HG03378 (cell line): ENCODE measurements around the gene VRK1.
A peak's percentile ranks its signal among the peaks of the same experiment; 100 is the strongest.
"Not testable (repeated sequence)": the region's sequence is repeated elsewhere in the genome, so short reads cannot be mapped to it uniquely, and the experiment has no call there.

ENCODE experiments used
- ATAC-seq: cut with Tn5 transposase; IDR thresholded peaks from one replicate; pipeline ENCODE4 v1.9.1; 2021; ENCODE audit warnings: mild to moderate bottlenecking, moderate library complexity; ENCODE audit not compliant: unreplicated experiment

VRK1 gene

DNA sequence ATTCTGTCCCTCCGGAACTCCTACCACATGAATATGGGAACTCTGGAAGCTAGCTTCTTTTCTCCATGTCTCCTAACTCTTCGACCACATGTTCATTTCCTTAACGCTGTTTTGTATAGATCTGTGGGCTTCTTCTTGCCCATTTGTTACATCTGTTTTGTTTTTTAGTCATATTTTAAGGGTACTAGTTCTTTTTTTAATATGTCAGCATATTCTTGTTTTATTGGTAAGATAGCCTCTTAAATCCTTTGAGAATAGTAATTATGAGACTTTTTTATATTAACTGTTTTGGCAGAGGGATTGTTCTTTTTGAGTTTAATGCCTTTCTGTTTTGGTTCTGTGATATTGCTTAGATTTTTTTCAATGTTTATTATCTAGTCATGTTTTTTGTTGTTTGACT lies 70.5 kb downstream of the VRK1 start:
- no peak for ATAC-seq

DNA sequence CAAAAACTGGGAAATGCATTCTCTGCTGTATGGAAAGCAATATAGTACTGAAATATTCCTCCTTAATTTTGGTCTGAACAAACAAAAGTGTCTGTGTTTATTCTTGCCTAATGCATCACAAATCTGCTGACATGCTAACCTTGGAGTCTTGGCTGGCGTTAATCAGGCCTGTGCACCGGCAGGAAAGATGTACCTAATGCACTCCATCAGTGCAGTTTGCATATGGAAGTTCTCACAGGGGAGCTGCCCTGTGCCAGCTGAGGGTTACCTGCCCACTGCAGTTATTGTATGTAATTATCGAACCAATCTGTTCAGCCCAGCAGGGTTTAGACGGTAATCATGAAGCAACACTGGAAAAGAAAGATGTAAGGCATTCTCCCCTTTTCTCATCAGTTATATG lies 76.9 kb downstream of the VRK1 start:
- ATAC-seq = no peak

DNA sequence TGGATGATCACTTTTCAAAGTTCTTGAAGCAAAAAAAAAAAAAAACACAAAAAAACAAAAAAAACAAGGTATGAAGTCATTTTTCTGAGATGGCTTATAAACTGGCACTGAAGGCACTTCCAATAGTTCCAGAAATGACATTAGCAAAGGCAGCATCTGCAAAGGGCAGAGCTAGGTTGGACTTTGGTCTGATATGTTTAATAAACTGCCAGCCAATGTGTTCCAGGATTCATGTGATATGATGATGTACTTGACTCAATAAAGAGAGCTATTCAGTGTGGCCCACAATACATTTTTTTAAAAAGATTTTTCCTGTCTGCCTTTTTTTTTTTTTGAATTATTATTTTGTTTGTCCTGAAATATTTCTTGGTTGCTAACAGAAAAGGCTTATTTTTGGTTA lies 79.6 kb downstream of the VRK1 start:
- no peak for ATAC-seq

DNA sequence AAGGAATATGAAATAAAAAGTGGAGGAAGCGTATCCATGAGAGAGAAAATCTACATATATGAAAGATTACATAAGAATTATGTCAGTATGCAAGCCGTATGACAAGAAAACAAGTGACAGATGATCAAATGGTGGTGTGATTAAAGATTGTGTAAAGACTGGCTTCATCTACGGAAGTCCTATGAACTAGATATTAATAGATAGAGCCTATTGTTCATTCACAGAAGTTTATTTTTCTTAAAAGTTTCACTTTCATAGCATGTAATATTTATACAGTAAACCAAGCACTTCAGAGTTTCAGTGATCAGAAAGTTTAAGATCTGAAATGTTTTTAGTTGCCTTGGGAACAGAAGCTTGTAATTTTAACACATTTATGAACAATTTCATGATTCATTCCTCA lies 84.5 kb downstream of the VRK1 start:
- ATAC-seq = peak; percentile 80

DNA sequence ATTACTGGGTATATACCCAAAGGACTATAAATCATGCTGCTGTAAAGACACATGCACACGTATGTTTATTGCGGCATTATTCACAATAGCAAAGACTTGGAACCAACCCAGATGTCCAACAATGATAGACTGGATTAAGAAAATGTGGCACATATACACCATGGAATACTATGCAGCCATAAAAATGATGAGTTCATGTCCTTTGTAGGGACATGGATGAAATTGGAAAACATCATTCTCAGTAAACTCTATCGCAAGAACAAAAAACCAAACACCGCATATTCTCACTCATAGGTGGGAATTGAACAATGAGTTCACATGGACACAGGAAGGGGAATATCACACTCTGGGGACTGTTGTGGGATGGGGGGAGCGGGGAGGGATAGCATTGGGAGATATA lies 86.8 kb downstream of the VRK1 start:
- ATAC-seq = not testable (repeated sequence)

DNA sequence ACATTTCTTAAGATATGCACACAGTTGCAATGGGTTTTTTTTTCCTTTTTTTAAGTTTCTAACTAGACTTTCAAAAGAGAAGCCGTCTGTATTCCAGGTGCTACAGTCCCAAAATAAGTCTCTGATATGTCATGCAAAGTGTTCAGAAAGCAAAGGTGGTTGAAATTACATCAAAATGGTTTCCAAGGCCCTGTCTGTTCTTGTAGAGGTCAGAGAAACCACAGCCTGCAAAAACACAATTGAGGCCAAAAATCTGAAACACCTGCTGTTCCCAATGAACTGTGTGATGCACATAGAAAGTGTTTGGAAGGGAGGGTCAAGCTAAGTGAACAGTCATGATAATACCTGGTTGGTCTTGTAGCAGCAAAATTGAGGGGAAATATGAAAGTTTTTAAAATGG lies 91.0 kb downstream of the VRK1 start:
- ATAC-seq = peak; percentile 60

DNA sequence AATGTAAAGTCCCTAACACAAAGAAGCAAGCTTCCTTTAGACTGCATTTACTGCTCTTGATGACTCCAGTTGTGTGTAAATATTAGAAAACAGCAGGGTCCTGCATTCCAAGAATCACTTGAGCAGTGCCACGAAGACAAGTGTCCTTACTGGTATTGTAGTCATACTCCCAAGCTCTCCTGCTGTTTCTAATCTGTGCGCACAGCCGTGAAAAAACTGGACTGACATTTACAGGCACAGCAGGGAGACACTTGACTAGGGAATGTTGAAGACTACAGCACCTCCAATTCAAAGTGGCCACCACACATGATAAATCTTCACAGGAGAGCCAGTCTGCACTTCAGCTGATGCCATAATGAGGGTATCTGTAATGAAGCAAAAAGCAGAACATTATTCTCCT lies 91.4 kb downstream of the VRK1 start:
- peak; percentile 4 for ATAC-seq

DNA sequence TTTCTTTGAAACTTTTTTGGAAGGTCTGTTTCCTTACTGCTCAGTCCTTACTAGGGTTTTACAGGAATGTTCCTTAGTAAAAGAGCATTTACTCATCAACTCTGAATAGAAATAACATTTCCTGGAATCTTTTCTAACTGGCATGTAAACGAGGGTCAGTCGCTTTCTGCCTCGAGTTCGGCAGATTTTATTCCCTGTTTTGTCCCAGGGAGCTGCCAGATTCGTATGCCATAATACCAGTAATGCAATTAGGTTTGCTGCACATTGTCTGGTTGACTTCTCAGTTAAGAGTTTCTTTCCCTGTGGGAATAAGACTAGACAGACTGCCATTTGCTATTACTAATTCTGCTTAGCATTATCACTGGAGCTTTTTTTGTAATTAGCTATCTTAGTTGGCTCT lies 91.9 kb downstream of the VRK1 start:
- no peak for ATAC-seq

DNA sequence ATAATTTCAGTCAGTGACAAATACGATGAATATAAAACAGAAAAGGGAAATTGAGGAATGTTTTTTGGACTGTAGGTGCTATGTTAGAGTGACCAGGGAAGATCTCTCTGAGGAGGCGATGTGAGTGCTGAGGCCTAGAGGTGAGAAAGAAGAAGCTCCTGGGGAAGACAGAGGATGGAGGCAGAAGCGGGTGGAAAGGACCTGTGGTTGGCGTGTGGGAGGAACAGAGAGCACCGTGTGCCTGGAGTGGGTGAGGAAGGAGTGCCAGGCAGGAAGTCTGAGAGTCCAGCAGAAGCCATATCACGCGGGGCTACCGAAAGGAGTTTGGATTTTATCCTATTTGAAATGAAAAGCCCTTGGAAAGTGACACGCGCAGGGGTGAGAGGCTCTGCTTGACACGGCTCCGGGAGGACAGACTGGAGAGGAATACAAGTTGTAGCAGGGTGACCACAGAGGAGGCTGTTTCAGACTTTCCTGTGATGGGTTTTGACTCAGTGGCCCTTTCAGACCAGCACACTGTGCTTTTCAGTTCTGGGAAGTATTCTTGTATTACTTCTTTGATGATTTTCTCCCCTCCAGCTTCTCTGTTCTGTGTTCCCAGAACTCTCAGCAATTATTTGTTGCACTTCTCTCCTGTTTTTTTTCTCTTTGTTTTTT lies 96.9 kb downstream of the VRK1 start:
- ATAC-seq = no peak

DNA sequence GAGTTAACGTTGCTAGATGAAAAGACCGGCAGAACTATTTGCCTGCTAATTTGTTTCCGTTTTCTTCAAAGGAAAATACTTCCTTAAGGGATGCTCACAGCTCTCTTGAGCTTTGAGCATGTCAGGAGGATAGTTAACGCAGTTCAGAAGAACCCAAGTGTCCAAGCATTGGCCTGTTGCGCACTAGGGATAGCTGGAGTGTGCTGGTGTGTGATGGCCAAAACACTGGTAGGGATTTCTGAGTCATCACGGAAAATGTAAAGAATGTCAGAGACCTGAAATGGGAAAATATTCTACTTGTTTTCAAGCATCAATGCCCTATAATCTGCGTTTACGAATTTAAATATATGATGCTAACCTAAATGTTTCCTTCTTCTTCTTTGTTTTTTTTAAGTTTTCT lies 97.8 kb downstream of the VRK1 start:
- ATAC-seq = no peak

DNA sequence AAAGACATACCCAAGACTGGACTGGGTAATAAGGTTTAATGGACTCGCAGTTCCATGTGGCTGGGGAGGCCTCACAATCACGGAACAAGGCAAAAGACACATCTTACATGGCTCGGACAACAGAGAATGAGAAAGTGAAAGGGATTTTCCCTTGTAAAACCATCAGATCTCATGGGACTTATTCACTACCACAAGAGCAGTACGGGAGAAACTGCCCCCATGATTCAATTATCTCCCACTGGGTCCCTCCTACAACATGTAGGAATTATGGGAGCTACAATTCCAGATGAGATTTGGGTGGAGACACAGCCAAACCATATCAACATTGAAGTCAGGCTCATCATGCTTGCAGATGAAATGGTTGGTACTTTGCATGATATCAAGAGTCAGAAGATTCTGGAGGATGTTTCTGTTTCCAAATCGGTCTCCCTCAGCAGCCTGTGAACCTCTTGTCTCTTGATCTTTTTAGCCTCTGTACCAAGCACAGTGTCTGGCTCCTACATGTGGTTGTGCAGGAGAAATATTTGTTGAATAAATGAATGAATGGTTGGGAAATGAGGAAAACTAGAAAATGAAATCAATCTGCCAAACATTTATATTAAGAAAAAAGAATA lies 98.6 kb downstream of the VRK1 start:
- peak; percentile 84 for ATAC-seq

DNA sequence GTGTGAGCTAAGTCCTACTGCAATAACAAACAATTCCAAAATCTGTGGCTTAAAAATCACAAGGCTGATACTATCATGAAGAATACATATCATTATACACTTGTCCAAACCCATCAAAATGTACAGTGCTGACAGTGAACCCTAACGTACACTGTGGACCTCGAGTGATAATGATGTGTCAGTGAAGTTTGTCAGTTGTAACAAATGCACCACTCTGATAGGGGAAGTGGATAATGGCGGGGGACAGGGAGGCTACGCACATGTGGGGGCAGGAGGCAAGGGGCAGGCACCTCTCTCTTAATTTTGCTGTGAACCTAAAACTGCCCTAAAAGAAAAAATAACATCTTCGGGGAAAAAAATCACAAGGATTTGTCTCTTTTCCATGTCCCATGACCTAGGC lies 100.0 kb downstream of the VRK1 start:
- ATAC-seq = no peak

DNA sequence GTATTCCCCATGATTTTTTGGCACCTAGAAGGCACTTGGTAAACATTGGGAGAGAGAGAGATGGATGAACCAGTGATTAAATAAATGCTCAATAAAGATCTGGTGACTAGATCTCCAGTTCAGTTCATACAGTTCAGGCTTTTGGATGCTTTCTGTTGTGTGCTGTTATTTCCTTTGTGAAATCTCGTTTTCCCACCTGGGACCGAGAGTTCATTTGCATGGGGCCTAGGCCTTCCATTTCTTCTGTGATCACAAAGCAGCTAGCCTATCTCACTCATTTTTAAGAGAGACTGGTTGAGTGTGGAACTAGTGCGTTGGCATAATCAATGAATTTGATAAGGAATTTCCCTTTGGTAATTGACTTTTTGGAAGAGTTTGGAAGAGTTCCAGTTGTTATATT lies 104.0 kb downstream of the VRK1 start:
- peak; percentile 66 for ATAC-seq

DNA sequence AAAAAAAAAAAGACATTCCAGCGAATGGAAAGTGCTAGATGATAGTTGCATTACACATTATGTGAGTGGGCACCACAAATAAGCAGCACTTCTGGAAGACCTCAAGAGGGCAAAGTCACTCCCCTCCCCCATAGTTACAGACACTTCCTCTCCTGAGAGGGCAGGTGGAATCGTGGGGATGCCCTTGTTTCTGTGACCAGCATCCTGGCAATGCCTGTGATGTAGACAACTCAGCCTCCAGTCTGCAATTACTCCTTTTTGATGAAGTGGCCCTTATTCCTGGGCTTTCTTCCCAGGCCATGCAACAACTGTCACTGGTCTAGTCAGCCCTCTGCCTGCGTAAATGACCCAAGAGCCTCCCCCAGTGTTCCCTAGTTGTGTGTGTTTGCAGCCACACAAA lies 104.8 kb downstream of the VRK1 start:
- no peak for ATAC-seq

DNA sequence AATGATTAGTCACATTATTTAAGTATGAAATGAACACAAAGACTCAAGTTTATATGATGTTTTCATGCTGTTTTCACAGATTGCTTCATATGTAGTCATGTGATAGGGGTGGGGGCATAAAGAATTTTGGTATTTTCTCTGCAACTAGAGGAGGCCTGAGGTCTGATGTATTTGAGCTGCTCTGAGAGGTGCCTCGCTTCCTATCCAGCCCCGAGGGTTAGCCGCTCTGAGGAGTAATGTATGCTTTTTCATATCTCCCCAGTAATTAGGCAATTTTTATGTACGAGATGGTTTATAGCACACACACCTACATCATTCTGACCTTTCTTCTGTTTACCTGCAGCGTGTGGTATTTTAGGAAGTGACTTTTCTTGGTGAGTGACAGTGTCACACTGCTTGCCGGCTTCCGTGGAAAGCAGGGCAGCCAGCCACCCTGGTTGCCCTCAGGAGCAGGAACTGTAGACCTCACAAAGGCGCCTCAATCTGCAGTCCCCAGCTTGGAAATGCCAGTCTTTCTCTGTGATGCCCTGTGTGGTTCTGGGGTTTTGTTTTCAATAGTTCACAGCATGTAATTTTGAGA lies 106.4 kb downstream of the VRK1 start:
- ATAC-seq = no peak

DNA sequence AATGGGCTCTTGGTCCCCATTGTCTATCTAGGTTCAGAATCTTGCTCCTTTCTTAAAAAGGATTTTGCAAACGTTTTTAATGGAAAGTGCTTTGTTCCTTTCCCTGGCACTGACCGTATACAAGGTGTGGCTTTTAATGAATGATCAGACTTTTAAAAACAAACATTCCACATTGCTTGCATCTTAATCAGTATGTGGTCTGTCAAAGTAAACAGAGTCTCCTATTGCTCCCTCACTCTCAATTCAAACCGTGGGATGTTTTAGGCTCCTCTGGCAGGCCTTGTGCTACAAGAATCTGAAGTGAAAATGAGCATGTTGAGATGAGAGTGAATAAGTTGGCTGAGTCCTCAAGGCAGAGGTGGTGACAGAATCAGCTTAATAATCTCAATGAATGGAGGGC lies 107.0 kb downstream of the VRK1 start:
- ATAC-seq = no peak

DNA sequence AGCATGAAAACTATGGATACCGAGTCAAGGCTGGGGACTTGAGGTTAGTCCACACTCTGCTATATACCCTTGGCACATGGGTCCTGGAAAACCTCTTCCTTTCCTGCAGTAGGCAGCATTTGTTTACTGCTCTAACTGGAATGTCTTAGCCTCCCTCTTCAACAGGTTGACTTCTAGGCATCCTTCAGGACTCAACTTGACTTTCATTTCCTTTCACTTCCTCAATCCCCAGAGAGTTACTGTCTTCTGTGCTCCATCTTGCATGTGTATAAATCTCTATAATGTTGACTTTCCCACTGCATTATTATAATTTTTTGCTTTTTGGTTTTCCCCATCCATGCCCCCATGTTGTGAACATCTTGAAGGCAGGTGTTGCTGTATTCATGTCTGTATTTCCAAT lies 107.9 kb downstream of the VRK1 start:
- ATAC-seq = no peak

DNA sequence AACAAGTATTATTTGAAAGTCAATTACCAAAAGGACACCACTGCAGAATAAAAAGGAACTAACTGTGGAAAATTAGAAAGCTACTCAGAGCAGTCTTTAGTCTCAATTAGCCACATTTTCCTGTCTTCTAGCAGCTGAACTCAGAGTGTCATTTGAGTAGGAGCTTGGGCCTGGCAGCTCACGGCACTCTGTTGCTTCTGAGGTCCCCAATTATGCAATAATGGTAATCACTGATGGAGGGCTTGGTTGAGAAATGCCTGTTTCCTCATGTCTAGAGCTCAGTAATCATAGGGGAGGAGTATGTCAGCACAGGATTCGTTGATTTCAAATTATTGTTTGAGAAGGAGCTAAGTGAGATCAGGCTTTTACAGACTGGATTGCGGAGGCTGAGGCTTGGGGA lies 108.6 kb downstream of the VRK1 start:
- no peak for ATAC-seq

DNA sequence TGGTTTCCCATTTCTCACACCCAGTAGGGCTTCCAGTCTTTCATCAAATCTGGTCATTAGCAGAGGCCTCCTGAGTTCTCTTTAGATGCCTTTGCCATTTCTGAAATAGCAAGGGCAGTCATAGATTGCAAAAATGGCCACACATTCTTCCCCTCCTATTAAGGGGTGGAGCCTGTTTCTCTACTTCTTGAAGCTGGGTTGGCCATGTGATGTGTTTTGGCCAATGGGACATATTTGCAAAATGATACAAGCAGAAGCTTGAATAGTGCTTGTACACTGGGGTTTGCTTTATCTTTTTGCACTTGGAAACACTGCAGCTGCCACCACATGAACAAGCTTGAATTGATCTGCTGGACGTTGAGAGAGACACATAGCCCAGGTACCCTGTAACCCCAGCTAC lies 109.3 kb downstream of the VRK1 start:
- ATAC-seq = no peak

DNA sequence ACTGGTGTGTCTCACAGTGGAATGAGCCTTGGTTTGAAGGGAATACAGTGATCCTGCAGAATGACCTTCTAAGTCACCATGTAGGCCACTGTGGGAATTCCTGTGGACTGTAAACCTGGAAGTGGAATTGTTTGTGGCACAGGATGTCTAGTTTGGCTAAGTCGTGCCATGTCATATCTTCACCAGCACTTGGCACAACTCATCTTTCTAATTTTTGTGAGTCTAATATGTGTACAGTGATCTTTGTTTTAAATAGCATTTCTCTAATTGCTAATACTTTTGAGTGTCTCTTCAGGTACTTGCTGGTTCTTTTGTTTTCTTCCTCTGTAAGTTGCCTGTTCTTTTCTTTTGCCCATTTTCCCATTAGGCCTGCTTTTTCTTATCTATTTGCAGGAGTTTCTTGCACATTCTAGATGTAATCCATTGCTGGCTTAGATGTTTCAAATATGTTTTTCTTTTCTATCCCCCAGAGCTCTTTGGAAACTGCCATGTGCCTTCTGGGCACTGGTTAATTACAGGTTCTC lies 112.7 kb downstream of the VRK1 start:
- no peak for ATAC-seq

DNA sequence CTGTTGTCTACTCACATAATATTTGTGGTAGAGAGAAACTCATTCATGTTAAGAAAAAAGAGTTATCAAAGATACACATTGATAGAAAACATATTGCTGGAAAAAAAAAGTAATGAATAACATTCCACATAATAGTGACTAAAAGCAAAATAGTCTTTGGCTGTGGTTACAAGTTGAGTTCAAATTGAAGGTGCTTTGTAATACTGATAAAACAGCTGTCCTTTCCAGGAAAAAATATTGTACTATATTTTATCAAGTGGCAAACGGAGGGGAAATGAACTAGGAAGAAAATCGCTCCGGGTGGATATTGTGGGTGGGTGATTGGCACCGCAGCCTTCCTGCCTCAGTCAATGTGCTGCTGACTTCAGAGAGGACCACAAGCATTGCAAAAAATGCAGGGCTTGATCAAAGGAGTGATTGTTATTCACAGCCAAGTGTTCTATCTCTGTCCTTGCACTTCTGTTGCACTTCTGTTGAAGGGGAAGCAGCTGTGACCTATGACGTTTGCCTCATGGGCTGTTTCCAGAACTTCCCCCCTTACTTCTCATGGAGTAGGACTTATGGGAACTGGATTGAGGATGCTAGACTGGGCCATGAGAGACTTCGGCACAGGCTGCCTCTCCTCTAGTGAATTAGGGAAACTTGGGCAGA lies 114.4 kb downstream of the VRK1 start:
- no peak for ATAC-seq

DNA sequence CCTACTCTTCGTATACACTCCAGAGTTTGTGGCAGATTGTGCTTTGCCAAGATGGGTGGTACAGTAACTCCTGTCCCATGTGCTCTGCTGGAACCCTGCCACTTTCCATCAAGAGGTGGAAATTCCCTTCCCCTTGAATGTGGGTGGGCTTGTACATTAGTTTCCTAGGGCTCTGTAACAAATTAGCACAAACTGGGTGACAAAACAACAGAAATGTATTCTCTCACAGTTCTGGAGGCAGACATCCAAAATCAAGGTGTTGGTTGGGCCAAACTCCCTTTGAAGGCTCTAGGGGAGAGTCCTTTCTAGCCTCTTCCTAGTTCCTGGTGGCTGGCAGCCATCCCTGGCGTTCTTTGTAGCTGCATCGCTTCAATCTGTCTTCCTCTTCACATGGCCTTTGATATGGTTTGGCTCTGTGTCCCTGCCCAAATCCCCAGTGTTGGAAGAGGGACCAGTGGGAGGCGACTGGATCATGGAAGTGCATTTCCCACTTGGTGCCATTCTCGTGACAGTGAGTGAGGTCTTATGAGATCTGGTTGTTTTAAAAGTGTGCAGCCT lies 117.5 kb downstream of the VRK1 start:
- ATAC-seq = no peak
